K562 (cell line): Measurements from ENCODE around the gene CARD9. TPM values are rescaled to one million over a fixed set of nuclear protein-coding genes. Genes with fewer than 3 reads are reported as not detected.

Experiments used
- ATAC-seq: fragments of 200-7000 bp; cut with Tn5 transposase; 3 replicates; pipeline ENCODE4 v1.9.1; 2020; ENCODE audit warnings: moderate library complexity
- BruUV-seq: library from RNA; stranded (reverse); fragments of 400-500 nt; replicated peaks from 2 replicates; lab custom pipeline; 2021; lab: Mats Ljungman, UMichigan
- CTCF ChIA-PET: fragments of 300-600 bp; formaldehyde crosslinking; extraction: SDS; loops from one replicate; lab custom pipeline; 2021; ENCODE audit warnings: low intra/inter-chr PET ratio; lab: Yijun Ruan, JAX
- POLR2A ChIA-PET: fragments of 300-600, 350-650 bp; sonication (Branson Sonifier 250); formaldehyde crosslinking; extraction: SDS; loops from one replicate; lab custom pipeline; 2021; ENCODE audit warnings: antibody characterized with exemption, inconsistent platforms; lab: Yijun Ruan, JAX
- DNase-seq, 4 experiments: peaks; one replicate each; pipeline versions ENCODE4 v3.0.0 to v3.0.0-alpha.2; 2011 to 2018; ENCODE audit warnings: low spot score in 3 of 4, mixed read lengths in 3 of 4; ENCODE audit errors: extremely low read depth in 1 of 4
- FAIRE-seq: peaks from 2 replicates; lab custom pipeline; 2011; peaks lifted over from hg19 to GRCh38; lab: Jason Lieb, UNC
- H2AFZ ChIP-seq: 2 replicates; pipeline ENCODE4 v1.6.0; 2011; ENCODE audit warnings: low read depth, low read length, control low read depth, inconsistent platforms
- H3K27ac ChIP-seq: fragments of 200-600 bp; 3 replicates; pipeline ENCODE4 v1.8.0; 2011; ENCODE audit warnings: low read depth, mild to moderate bottlenecking, control low read depth, inconsistent platforms, low read length, moderate library complexity, mixed read lengths; ENCODE audit errors: extremely low read depth
- H3K27me3 ChIP-seq, 2 experiments: fragments of 300-600 bp in 1 of 2; 2 replicates in 1 of 2; 3 replicates in 1 of 2; pipeline versions ENCODE4 v1.6.0 to v1.8.0; 2011; ENCODE audit warnings: inconsistent platforms in 2 of 2, low read length in 2 of 2, mild to moderate bottlenecking in 1 of 2, mixed read lengths in 1 of 2, moderate library complexity in 1 of 2; ENCODE audit not compliant: control insufficient read depth in 2 of 2, insufficient read depth in 2 of 2
- H3K36me3 ChIP-seq: fragments of 300-600 bp; 3 replicates; pipeline ENCODE4 v1.8.0; 2011; ENCODE audit warnings: mild to moderate bottlenecking, low read length, inconsistent platforms; ENCODE audit not compliant: control insufficient read depth, insufficient read depth
- H3K4me1 ChIP-seq, 2 experiments: fragments of 200-600 bp in 1 of 2; replicated peaks in 1 of 2; 2 replicates in 1 of 2; 3 replicates in 1 of 2; pipeline versions ENCODE4 v1.5.1 to v1.8.0; 2011; ENCODE audit warnings: inconsistent platforms in 2 of 2, low read length in 2 of 2, mild to moderate bottlenecking in 1 of 2, mixed read lengths in 1 of 2, moderate library complexity in 1 of 2; ENCODE audit not compliant: control insufficient read depth in 2 of 2, insufficient read depth in 2 of 2
- H3K4me2 ChIP-seq: 2 replicates; pipeline ENCODE4 v1.6.1; 2011; ENCODE audit warnings: low read length, control low read depth, inconsistent platforms, mixed read lengths; ENCODE audit not compliant: insufficient read depth
- H3K4me3 ChIP-seq: fragments of 200-600 bp; sonication (generic), shearing (Covaris generic); 2 replicates; pipeline ENCODE4 v1.5.1; 2016; ENCODE audit warnings: control low read depth, inconsistent platforms
- H3K79me2 ChIP-seq: fragments of 200-600 bp; 3 replicates; pipeline ENCODE4 v1.8.0; 2011; ENCODE audit warnings: low read length, inconsistent platforms; ENCODE audit not compliant: control insufficient read depth, insufficient read depth
- H3K9ac ChIP-seq, 2 experiments: 2 replicates each; pipeline versions ENCODE4 v1.6.0 to v1.6.1; 2011; ENCODE audit warnings: low read depth in 2 of 2, low read length in 2 of 2, control low read depth in 1 of 2, inconsistent platforms in 1 of 2, mild to moderate bottlenecking in 1 of 2, mixed read lengths in 1 of 2; ENCODE audit not compliant: insufficient read depth in 1 of 2
- H3K9me1 ChIP-seq: one replicate; pipeline ENCODE4 v1.6.0; 2011; ENCODE audit warnings: inconsistent platforms, mild to moderate bottlenecking, low read length, moderate library complexity; ENCODE audit not compliant: control insufficient read depth, insufficient read depth
- H3K9me3 ChIP-seq: replicated peaks from 2 replicates; pipeline ENCODE4 v1.5.1; 2011; ENCODE audit warnings: low read depth, low read length, inconsistent platforms; ENCODE audit not compliant: control insufficient read depth, insufficient read depth
- H4K20me1 ChIP-seq: replicated peaks from 2 replicates; pipeline ENCODE4 v1.6.1; 2011; ENCODE audit warnings: low read length, inconsistent platforms, mixed read lengths; ENCODE audit not compliant: control insufficient read depth, insufficient read depth
- CBFA2T3 ChIP-seq: fragments of 450-650 bp; IDR thresholded peaks from 2 replicates; pipeline ENCODE4 v1.6.1; 2017
- DMBX1 ChIP-seq: fragments of 250-450 bp; sonication (Bioruptor Pico); IDR thresholded peaks from 2 replicates; pipeline ENCODE4 v1.8.0; 2022; ENCODE audit warnings: inconsistent platforms, mild to moderate bottlenecking, moderate library complexity, borderline replicate concordance
- GATAD2B ChIP-seq: fragments of 450-650 bp; IDR thresholded peaks from 2 replicates; pipeline ENCODE4 v1.6.1; 2017; ENCODE audit warnings: mild to moderate bottlenecking, borderline replicate concordance
- NBN ChIP-seq: fragments of 450-650 bp; IDR thresholded peaks from 2 replicates; pipeline ENCODE4 v1.6.1; 2016; ENCODE audit warnings: low read depth, mild to moderate bottlenecking
- NR2C2 ChIP-seq, 2 experiments: fragments of 200-800 bp in 1 of 2; sonication (Bioruptor generic) in 1 of 2; sonication (generic) in 1 of 2; formaldehyde crosslinking in 1 of 2; IDR thresholded peaks; 2 replicates each; pipeline versions ENCODE4 v1.6.1 to v1.8.0; 2016 to 2022; ENCODE audit warnings: mild to moderate bottlenecking in 1 of 2, missing compliant biosample characterization in 1 of 2, missing genetic modification characterization in 1 of 2, missing genetic modification reagents in 1 of 2
- PTBP1 ChIP-seq: fragments of 200-400 bp; formaldehyde crosslinking; IDR thresholded peaks from 2 replicates; pipeline ENCODE4 v1.6.1; 2017; ENCODE audit warnings: low read depth, low read length
- RBM15 ChIP-seq: fragments of 200-400 bp; formaldehyde crosslinking; IDR thresholded peaks from 2 replicates; pipeline ENCODE4 v1.6.1; 2018; ENCODE audit warnings: mild to moderate bottlenecking, low read length, moderate library complexity; ENCODE audit not compliant: insufficient read depth
- RHOXF2B ChIP-seq: fragments of 250-450 bp; sonication (Bioruptor Pico); conservative IDR thresholded peaks from 2 replicates; pipeline ENCODE4 v1.5.1; 2021
- TBP ChIP-seq: optimal IDR thresholded peaks from 2 replicates; pipeline ENCODE3; 2011; ENCODE audit warnings: low read depth, low read length, improper control_type of control experiment
- ZFPM2 ChIP-seq: fragments of 250-450 bp; sonication (Bioruptor Pico); IDR thresholded peaks from 2 replicates; pipeline ENCODE4 v1.5.1; 2022; ENCODE audit warnings: mild to moderate bottlenecking
- WGBS: fragments of 100-300 bp; shearing (Covaris generic); methylation state at CpG from one replicate; pipeline ENCODE4 v1.1.6; 2016; ENCODE audit warnings: low coverage, mixed read lengths; ENCODE audit not compliant: insufficient coverage; ENCODE audit errors: missing lambda C conversion rate; 5-methylcytosine and 5-hydroxymethylcytosine counted together
- in situ Hi-C: fragments of 300-500 bp; cut with MboI; formaldehyde crosslinking; loops from 4 replicates; pipeline ENCODE4 v1.15.0; 2018; ENCODE audit warnings: inconsistent platforms, mixed read lengths
- intact Hi-C: fragments of 100-400 bp; cut with micrococcal nuclease; formaldehyde crosslinking; loops from 2 replicates; pipeline ENCODE4 v1.14.2; 2022
- polyA plus RNA-seq, 8 experiments: library from polyadenylated mRNA; depleted of rRNA in 4 of 8; stranded (reverse) in 5 of 8; unstranded in 3 of 8; fragments of >200 nt; fragmentation: Nextera tagmentation in 2 of 8; fragmentation: Illumina TruSeq in 1 of 8; extraction: Ambion mirVana in 2 of 8; extraction: Trizol in 1 of 8; gene quantifications; 2 replicates each; pipeline versions ENCODE4 v1.2.1 to v1.2.3, GENCODE V29; 2011 to 2014; ENCODE audit warnings: inconsistent platforms in 1 of 8, missing spikeins in 1 of 8
- total RNA-seq, 7 experiments: library from RNA; depleted of rRNA in 6 of 7; stranded (reverse); fragments of >200 nt in 6 of 7; fragmentation: Illumina TruSeq in 2 of 7; extraction: Trizol in 2 of 7; gene quantifications; 2 replicates each; pipeline versions ENCODE4 v1.2.1 to v1.2.3, GENCODE V29; 2011 to 2021; ENCODE audit warnings: low replicate concordance in 1 of 7
- TF ChIP-seq, protein P1 (sequence below): fragments of 250-450 bp; sonication (Bioruptor Pico); IDR thresholded peaks from 2 replicates; pipeline ENCODE4 v1.8.0; 2021; ENCODE audit warnings: mild to moderate bottlenecking, moderate library complexity
- TF ChIP-seq, protein P2 (sequence below): fragments of 200-800 bp; sonication (Bioruptor generic); IDR thresholded peaks from 2 replicates; pipeline ENCODE4 v1.6.1; 2017; ENCODE audit warnings: missing genetic modification characterization, missing compliant biosample characterization

The CARD9 gene
- total and polyA plus RNA-seq, 9 of the 15 experiments (the other 6 are each of a cell fraction or from before 2014, with no cell fraction given): 1.7 to 53.0 (median 9.7) TPM

DNA sequence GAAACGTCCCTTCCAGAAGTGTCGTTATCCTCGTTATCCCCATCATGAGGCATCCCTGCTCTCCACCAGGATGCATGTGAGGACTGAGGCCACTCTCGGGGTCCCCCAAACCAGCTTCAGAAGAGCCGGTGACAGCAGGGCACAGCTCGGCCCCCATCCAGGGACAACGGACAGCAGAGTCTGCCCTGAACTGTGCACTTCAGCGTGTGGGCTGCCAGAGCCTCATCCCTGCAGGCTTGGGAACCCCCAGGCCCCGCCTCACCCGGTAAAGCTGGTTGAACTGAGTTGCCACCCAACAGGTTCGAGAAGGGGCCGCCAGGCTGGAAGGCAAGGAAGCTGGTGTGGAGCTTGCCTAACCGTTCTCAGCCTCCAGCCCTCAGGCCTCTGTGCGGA, 710 bp upstream of the CARD9 start:
- no peaks in the 10 kb centered on the region for H4K20me1 ChIP-seq
- peak overlapping the region; percentile 79; the same call in 1 of the 3 replicates for H3K27ac ChIP-seq
- peaks cover 24% of the 10 kb centered on the region for H3K79me2 ChIP-seq
- WGBS: 93% methylated on average over 7 of the region's 14 CpGs
- FAIRE-seq (no peak), ATAC-seq (no peak), DNase-seq (no peak)
- H3K4me1 ChIP-seq: peaks cover 9 to 86% of the 10 kb centered on the region in 2 experiments; a peak in 4 of 5 replicates
- peak overlapping the region; percentile 55 for H3K4me3 ChIP-seq
- intact Hi-C loops (no loop called here), in situ Hi-C loops (no loop called here)
- H3K9me1 ChIP-seq: no peaks in the 10 kb centered on the region
- peak overlapping the region; percentile 89 to 93; a peak in 3 of 4 replicates for H3K9ac ChIP-seq
- H2AFZ ChIP-seq: no peak overlapping the region
- peaks cover 81% of the 10 kb centered on the region; the same call in 2 of the 3 replicates for H3K36me3 ChIP-seq
- peak overlapping the region; percentile 95 for H3K4me2 ChIP-seq
- no peaks in the 10 kb centered on the region for H3K9me3 ChIP-seq
- ChIA-PET CTCF (no interaction called here), POLR2A (interaction anchor here (0.6 to 1.0 kb wide), 8 partner anchors 8 to 869 kb away, joined by 3 to 8 read pairs (median 4); partner anchors contain the start of gene DNLZ)
- no peaks in the 10 kb centered on the region for H3K27me3 ChIP-seq
- BruUV-seq: no TSS peak
- no peak for TF ChIP-seq GATAD2B
- no peak for TF ChIP-seq ZFPM2 (CRISPR knock-in tag)
- TF ChIP-seq, protein P1, sequence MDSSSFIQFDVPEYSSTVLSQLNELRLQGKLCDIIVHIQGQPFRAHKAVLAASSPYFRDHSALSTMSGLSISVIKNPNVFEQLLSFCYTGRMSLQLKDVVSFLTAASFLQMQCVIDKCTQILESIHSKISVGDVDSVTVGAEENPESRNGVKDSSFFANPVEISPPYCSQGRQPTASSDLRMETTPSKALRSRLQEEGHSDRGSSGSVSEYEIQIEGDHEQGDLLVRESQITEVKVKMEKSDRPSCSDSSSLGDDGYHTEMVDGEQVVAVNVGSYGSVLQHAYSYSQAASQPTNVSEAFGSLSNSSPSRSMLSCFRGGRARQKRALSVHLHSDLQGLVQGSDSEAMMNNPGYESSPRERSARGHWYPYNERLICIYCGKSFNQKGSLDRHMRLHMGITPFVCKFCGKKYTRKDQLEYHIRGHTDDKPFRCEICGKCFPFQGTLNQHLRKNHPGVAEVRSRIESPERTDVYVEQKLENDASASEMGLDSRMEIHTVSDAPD (CRISPR knock-in tag): no peak
- no peak for TF ChIP-seq CBFA2T3
- no peak for TF ChIP-seq NR2C2 (CRISPR knock-in tag; IDR thresholded peaks at IDR 0.05)
- no peak for TF ChIP-seq NR2C2 (tag; IDR thresholded peaks at IDR 0.05)
- TF ChIP-seq DMBX1 (CRISPR knock-in tag): no peak
- TF ChIP-seq RHOXF2B (CRISPR knock-in tag): no peak
- TF ChIP-seq NBN: no peak
- no peak for TF ChIP-seq PTBP1
- TF ChIP-seq, protein P2, sequence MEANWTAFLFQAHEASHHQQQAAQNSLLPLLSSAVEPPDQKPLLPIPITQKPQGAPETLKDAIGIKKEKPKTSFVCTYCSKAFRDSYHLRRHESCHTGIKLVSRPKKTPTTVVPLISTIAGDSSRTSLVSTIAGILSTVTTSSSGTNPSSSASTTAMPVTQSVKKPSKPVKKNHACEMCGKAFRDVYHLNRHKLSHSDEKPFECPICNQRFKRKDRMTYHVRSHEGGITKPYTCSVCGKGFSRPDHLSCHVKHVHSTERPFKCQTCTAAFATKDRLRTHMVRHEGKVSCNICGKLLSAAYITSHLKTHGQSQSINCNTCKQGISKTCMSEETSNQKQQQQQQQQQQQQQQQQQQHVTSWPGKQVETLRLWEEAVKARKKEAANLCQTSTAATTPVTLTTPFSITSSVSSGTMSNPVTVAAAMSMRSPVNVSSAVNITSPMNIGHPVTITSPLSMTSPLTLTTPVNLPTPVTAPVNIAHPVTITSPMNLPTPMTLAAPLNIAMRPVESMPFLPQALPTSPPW (CRISPR knock-in tag): no peak
- no peak for TF ChIP-seq TBP
- TF ChIP-seq RBM15: no peak
